HepG2 (cell line): Measurements from ENCODE around the gene MMP25. TPM values are rescaled to one million over a fixed set of nuclear protein-coding genes. Genes with fewer than 3 reads are reported as not detected.
A peak's percentile ranks its signal among the peaks of the same experiment; 100 is the strongest.

ENCODE experiments used
- CCDC6 ChIP-seq: sonication (generic); formaldehyde crosslinking; IDR thresholded peaks from 2 replicates; pipeline ENCODE4 v1.8.1; 2022; ENCODE audit warnings: mild to moderate bottlenecking, missing genetic modification reagents, moderate library complexity
- E2F1 ChIP-seq: sonication (generic); formaldehyde crosslinking; IDR thresholded peaks from 2 replicates; pipeline ENCODE4 v1.5.0; 2020; ENCODE audit warnings: missing genetic modification reagents
- FIP1L1 ChIP-seq: fragments of 200-400 bp; formaldehyde crosslinking; IDR thresholded peaks from 2 replicates; pipeline ENCODE4 v1.6.1; 2018; ENCODE audit warnings: low read depth, mild to moderate bottlenecking, low read length, moderate library complexity, borderline replicate concordance; ENCODE audit not compliant: insufficient read depth
- FOSL1 ChIP-seq: sonication (generic); formaldehyde crosslinking; IDR thresholded peaks from 2 replicates; pipeline ENCODE4 v1.9.0; 2021; ENCODE audit warnings: missing genetic modification reagents, borderline replicate concordance
- FOXJ3 ChIP-seq: sonication (generic); formaldehyde crosslinking; IDR thresholded peaks from 2 replicates; pipeline ENCODE4 v1.4.0; 2020; ENCODE audit warnings: missing genetic modification reagents, mild to moderate bottlenecking, borderline replicate concordance
- NFE2L1 ChIP-seq: sonication (generic); formaldehyde crosslinking; IDR thresholded peaks from 2 replicates; pipeline ENCODE4 v1.4.0; 2020; ENCODE audit warnings: missing genetic modification reagents, mild to moderate bottlenecking, borderline replicate concordance
- NONO ChIP-seq, 2 experiments: fragments of 450-650 bp in 1 of 2; sonication (generic) in 1 of 2; formaldehyde crosslinking in 1 of 2; IDR thresholded peaks in 1 of 2; conservative IDR thresholded peaks in 1 of 2; 2 replicates each; pipeline versions ENCODE4 v1.6.1 to v1.8.0; 2017 to 2022; ENCODE audit warnings: mild to moderate bottlenecking in 1 of 2, missing genetic modification reagents in 1 of 2, moderate library complexity in 1 of 2
- RARG ChIP-seq: sonication (generic); formaldehyde crosslinking; IDR thresholded peaks from 2 replicates; pipeline ENCODE4 v1.4.0; 2020; ENCODE audit warnings: low read depth, mild to moderate bottlenecking, missing genetic modification reagents
- SSRP1 ChIP-seq: IDR thresholded peaks from 2 replicates; pipeline ENCODE4 v1.6.1; 2016; ENCODE audit warnings: control low read depth
- TBX3 ChIP-seq: fragments of 450-650 bp; IDR thresholded peaks from 2 replicates; pipeline ENCODE4 v1.6.1; 2017; ENCODE audit warnings: antibody characterized with exemption, mild to moderate bottlenecking, inconsistent platforms, borderline replicate concordance
- WIZ ChIP-seq: sonication (generic); formaldehyde crosslinking; IDR thresholded peaks from 2 replicates; pipeline ENCODE4 v1.5.1; 2020; ENCODE audit warnings: mild to moderate bottlenecking, missing genetic modification reagents
- ZBTB38 ChIP-seq: sonication (generic); formaldehyde crosslinking; IDR thresholded peaks from 2 replicates; pipeline ENCODE4 v1.5.1; 2020; ENCODE audit warnings: mild to moderate bottlenecking, missing genetic modification reagents
- ZBTB40 ChIP-seq, 2 experiments: fragments of 450-650 bp in 1 of 2; sonication (generic) in 1 of 2; formaldehyde crosslinking in 1 of 2; IDR thresholded peaks; 2 replicates each; pipeline versions ENCODE4 v1.6.1 to v1.8.0; 2016 to 2022; ENCODE audit warnings: antibody characterized with exemption in 1 of 2, mild to moderate bottlenecking in 1 of 2, missing genetic modification reagents in 1 of 2
- ZFP82 ChIP-seq: sonication (generic); formaldehyde crosslinking; IDR thresholded peaks from 2 replicates; pipeline ENCODE4 v1.5.1; 2020; ENCODE audit warnings: mild to moderate bottlenecking, missing genetic modification reagents, borderline replicate concordance
- ZNF460 ChIP-seq: sonication (generic); formaldehyde crosslinking; IDR thresholded peaks from 2 replicates; pipeline ENCODE4 v1.5.1; 2020; ENCODE audit warnings: missing genetic modification reagents, mild to moderate bottlenecking, borderline replicate concordance
- ZNF530 ChIP-seq: sonication (generic); formaldehyde crosslinking; IDR thresholded peaks from 2 replicates; pipeline ENCODE4 v1.5.0; 2020; ENCODE audit warnings: low read depth, mild to moderate bottlenecking, missing genetic modification reagents
- ZNF777 ChIP-seq: sonication (generic); formaldehyde crosslinking; IDR thresholded peaks from 2 replicates; pipeline ENCODE4 v1.4.0; 2020; ENCODE audit warnings: missing genetic modification reagents
- ZNF891 ChIP-seq: sonication (generic); formaldehyde crosslinking; IDR thresholded peaks from 2 replicates; pipeline ENCODE4 v1.5.0; 2020; ENCODE audit warnings: mild to moderate bottlenecking, missing genetic modification reagents
- polyA plus RNA-seq, 8 experiments: library from polyadenylated mRNA; depleted of rRNA in 3 of 8; stranded (reverse) in 7 of 8; unstranded in 1 of 8; fragments of >200 nt; fragmentation: Illumina TruSeq in 4 of 8; extraction: Trizol in 4 of 8; gene quantifications; 2 replicates each; pipeline versions ENCODE4 v1.2.1 to v1.2.3, GENCODE V29; 2011 to 2016; ENCODE audit warnings: low read depth in 4 of 8, missing spikeins in 1 of 8, mixed read lengths in 1 of 8; ENCODE audit not compliant: insufficient read depth in 1 of 8
- total RNA-seq, 5 experiments: library from RNA; depleted of rRNA; stranded (reverse); fragments of >200 nt; fragmentation: Illumina TruSeq; extraction: Trizol; gene quantifications; 2 replicates each; pipeline ENCODE4 v1.2.3, GENCODE V29; 2016; ENCODE audit warnings: low read depth in 1 of 5

Gene MMP25
- total and polyA plus RNA-seq, 2 of the 13 experiments (the other 11 are each of a cell fraction or from before 2014, with no cell fraction given) = 0.04 to 0.08 TPM

DNA sequence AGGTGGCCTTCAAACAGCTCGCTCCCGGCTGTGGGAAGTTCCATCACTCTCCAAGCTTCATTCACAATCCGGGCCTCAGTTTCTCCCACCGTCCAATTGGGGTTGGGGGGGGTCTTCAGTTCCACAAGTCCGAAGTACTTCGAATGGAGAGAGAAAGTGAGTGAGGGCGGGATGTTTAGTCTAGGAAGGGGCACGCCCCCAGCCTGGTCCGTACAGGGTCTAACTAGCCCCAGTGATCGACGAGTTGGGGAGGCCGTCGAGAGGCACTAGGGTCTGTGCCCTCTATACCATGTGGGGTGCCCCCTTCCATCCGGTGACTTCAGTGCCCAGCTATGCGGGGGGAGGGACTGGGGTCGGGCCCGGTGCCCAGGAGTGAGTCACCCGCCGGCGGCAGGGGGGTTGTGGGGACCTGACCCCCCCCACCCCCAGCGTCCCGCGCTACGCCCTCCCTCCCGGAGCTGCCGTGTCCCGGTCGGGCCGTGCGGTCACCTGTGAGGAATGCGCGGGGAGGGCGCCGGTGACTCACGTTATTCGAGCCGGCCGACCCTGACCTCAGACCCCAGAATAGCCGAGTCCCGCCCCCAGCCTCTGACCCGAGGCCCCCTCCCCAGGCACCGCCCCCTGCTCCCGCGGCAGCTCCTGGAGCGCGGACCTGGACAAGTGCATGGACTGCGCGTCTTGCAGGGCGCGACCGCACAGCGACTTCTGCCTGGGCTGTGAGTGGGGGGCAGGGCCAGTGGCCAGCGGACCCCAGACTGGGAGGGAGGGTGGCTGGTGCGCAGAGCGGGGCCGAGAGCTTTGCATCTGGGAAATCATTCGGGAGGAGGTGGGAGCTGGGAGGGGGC is 25.5 kb upstream of the MMP25 start (continued):
- 0 out of 2 replicates have a peak, but pooled peaks have one; percentile 40 for TF ChIP-seq ZNF460 (CRISPR knock-in tag)
- TF ChIP-seq NONO (IDR thresholded peaks at IDR 0.05) = no peak
- peak; percentile 55 for TF ChIP-seq NONO (CRISPR knock-in tag; conservative IDR thresholded peaks at IDR 0.05)
- TF ChIP-seq RARG (CRISPR knock-in tag) = no peak
- TF ChIP-seq E2F1 = 0 out of 2 replicates have a peak, but pooled peaks have one; percentile 20
- TF ChIP-seq FOXJ3 = 0 out of 2 replicates have a peak, but pooled peaks have one; percentile 25
- peak; percentile 75; the same call in 1 of the 2 replicates for TF ChIP-seq SSRP1
- 0 out of 2 replicates have a peak, but pooled peaks have one; percentile 25 for TF ChIP-seq TBX3
- no peak for TF ChIP-seq FIP1L1
- peak; percentile 87 for TF ChIP-seq CCDC6 (CRISPR knock-in tag)
- TF ChIP-seq FOSL1 (CRISPR knock-in tag) = peak; percentile 94
- no peak for TF ChIP-seq WIZ (CRISPR knock-in tag)
- peak; percentile 86 for TF ChIP-seq ZNF777
- peak; percentile 20; the same call in 1 of the 2 replicates for TF ChIP-seq ZBTB38 (CRISPR knock-in tag)
- no peak for TF ChIP-seq ZBTB40 (IDR thresholded peaks at IDR 0.05)
- TF ChIP-seq ZBTB40 (CRISPR knock-in tag; IDR thresholded peaks at IDR 0.05) = peak; percentile 25; the same call in 1 of the 2 replicates
- TF ChIP-seq ZFP82 (CRISPR knock-in tag) = no peak
- TF ChIP-seq ZNF891 = no peak
- TF ChIP-seq NFE2L1 = 0 out of 2 replicates have a peak, but pooled peaks have one; percentile 47
- TF ChIP-seq ZNF530 (CRISPR knock-in tag) = no peak
